GM19043 (cell line): ENCODE data around the gene NPEPPS.

Experiments
- ATAC-seq: cut with Tn5 transposase; IDR thresholded peaks from one replicate; pipeline ENCODE4 v1.9.1; 2021; ENCODE audit warnings: low read depth; ENCODE audit not compliant: unreplicated experiment

NPEPPS gene

DNA sequence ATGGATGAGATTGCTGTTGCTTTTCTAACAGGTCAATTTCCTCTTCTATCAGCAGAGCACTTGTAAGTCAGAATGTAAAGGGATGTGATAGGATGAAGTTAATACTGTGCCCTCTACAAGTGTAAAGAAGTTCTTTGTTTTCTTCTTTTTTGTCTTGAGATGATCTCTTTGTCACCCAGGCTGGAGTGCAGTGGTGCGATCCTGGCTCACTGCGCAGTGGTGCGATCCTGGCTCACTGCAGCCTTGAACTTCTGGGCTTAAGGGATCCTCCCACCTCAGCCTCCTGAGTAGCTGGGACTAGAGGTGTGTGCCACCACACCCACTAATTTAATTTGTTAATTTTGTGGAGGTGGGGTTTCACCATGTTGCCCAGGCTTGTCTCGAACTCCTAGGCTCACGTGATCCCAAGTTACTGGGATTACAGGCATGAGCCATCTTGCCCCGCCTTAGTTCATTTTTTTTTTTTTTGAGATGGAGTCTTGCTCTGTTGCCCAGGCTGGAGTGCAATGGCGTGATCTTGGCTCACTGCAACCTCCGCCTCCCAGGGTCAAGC lies 97.2 kb downstream of the NPEPPS start:
- ATAC-seq: no peak

GRCh38 chr17:47629826-47630225 lies 98.9 kb downstream of the NPEPPS start:
- ATAC-seq: no peak

GRCh38 chr17:47630614-47631013 lies 99.7 kb downstream of the NPEPPS start:
- ATAC-seq: no peak

GRCh38 chr17:47632991-47633390 lies 102.1 kb downstream of the NPEPPS start:
- no peak for ATAC-seq

DNA sequence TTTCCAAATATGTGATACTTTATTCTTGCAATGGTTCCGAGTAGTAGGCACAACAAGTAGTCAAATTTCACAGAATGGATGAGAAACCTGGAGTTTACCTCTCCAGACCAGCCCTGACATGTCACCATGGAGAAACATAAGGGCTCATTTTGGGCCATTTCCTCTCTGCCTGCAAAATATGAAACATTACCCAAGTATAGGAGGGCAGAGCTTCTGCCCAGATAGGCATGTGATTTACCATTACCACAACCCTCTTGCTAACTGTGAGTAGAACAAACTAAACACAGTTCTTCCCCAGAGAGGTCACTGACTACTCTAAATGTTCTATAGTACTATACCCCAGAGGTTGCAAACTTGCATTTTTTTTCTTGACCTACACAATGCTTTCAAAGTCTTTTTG lies 103.1 kb downstream of the NPEPPS start:
- ATAC-seq: no peak

DNA sequence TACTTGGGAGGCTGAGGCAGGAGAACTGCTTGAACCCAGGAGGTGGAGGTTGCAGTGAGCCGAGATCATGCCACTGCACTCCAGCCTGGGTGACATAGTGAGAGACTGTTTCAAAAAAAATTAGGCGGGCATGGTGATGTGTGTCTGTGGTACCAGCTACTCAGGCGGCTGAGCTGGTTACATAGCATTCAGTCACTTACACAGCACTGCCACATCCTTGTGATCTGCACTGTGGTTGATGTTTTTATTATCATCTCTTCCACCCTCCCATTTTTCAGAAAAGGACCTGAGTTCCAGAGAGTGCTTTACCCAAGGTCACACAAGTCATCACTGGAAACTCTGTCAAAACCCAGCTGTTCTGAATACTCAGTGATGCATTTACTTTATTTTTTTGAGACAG lies 104.0 kb downstream of the NPEPPS start:
- no peak for ATAC-seq

DNA sequence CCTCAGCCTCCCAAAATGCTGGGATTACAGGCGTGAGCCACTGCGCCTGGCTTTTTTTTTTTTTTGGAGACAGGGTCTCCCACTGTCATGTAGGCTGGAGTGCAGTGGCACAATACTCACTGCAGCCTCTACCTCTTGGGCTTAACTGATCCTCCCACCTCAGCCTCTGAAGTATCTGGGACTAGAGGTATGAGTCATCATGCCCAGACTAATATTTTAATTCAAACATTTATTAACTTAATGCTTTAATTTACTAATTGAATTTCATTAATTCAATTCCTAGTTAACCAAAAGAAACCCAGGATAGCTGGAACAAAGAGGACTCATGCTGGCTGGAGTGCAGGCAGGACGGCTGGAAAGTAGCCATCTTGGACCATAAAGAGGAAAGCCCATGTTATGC lies 104.8 kb downstream of the NPEPPS start:
- ATAC-seq: no peak

GRCh38 chr17:47636273-47637030 lies 105.5 kb downstream of the NPEPPS start:
- no peak for ATAC-seq

GRCh38 chr17:47638903-47639302 lies 108.0 kb downstream of the NPEPPS start:
- ATAC-seq: no peak

- no peak for ATAC-seq
These were observed 109.2 kb downstream of the NPEPPS start for GRCh38 chr17:47640076-47640475.

- ATAC-seq: no peak
These were observed 110.3 kb downstream of the NPEPPS start for GRCh38 chr17:47641202-47641601.

GRCh38 chr17:47643116-47643515 lies 112.2 kb downstream of the NPEPPS start:
- no peak for ATAC-seq

GRCh38 chr17:47644324-47644723 lies 113.4 kb downstream of the NPEPPS start:
- no peak for ATAC-seq

- peak; percentile 81 for ATAC-seq
These were observed 118.5 kb downstream of the NPEPPS start, which contains the start of gene KPNB1 for GRCh38 chr17:47649153-47649971. KPNB1 (plus strand) TSS chr17:47649919; CDS start chr17:47650245, 326 bp downstream.

- ATAC-seq: no peak
These were observed 119.1 kb downstream of the NPEPPS start for GRCh38 chr17:47649972-47650524.

- peak; percentile 38 for ATAC-seq
These were observed 119.9 kb downstream of the NPEPPS start for GRCh38 chr17:47650525-47651522.

GRCh38 chr17:47651704-47652103 lies 120.8 kb downstream of the NPEPPS start:
- ATAC-seq: no peak

- no peak for ATAC-seq
These were observed 121.7 kb downstream of the NPEPPS start for GRCh38 chr17:47652570-47652969.

GRCh38 chr17:47653442-47653841 lies 122.5 kb downstream of the NPEPPS start:
- no peak for ATAC-seq

GRCh38 chr17:47654991-47655390 lies 124.1 kb downstream of the NPEPPS start:
- ATAC-seq: no peak
